IMR-90 (cell line): ENCODE data around the gene LTF. TPM values are rescaled to one million over a fixed set of nuclear protein-coding genes. Genes with fewer than 3 reads are reported as not detected.

Experiments used
- ATAC-seq: fragments of 200-7000 bp; cut with Tn5 transposase; 2 replicates; pipeline ENCODE4 v1.9.1; 2020; ENCODE audit warnings: low read depth, mild to moderate bottlenecking, moderate library complexity
- BruUV-seq: library from RNA; stranded (reverse); fragments of 400-500 nt; replicated peaks from 2 replicates; lab custom pipeline; 2021; lab: Mats Ljungman, UMichigan
- CTCF ChIA-PET: fragments of 300-600 bp; formaldehyde crosslinking; extraction: SDS; loops from one replicate; lab custom pipeline; 2021; ENCODE audit warnings: antibody characterized with exemption; lab: Yijun Ruan, JAX
- POLR2A ChIA-PET: fragments of 300-600 bp; sonication (Branson Sonifier 250); formaldehyde crosslinking; loops from one replicate; lab custom pipeline; 2022; ENCODE audit warnings: antibody characterized with exemption; ENCODE audit not compliant: unreplicated experiment; lab: Charles Lee
- DNase-seq: peaks from one replicate; pipeline ENCODE4 v3.0.0; 2013
- H2AFZ ChIP-seq: replicated peaks from 2 replicates; pipeline ENCODE3; 2013; ENCODE audit warnings: low read length, mild to moderate bottlenecking; ENCODE audit not compliant: poor library complexity
- H2AK5ac ChIP-seq: 2 replicates; pipeline ENCODE4 v1.6.1; 2013; ENCODE audit warnings: low read depth, low read length, inconsistent platforms
- H2AK9ac ChIP-seq: replicated peaks from 2 replicates; pipeline ENCODE3; 2013; ENCODE audit warnings: mild to moderate bottlenecking, low read depth, low read length, moderate library complexity; ENCODE audit not compliant: poor library complexity
- H2BK120ac ChIP-seq: 2 replicates; pipeline ENCODE4 v1.6.1; 2013; ENCODE audit warnings: low read depth, low read length, inconsistent platforms
- H2BK15ac ChIP-seq: 3 replicates; pipeline ENCODE4 v1.6.1; 2013; ENCODE audit warnings: low read depth, low read length, inconsistent platforms
- H2BK20ac ChIP-seq: 2 replicates; pipeline ENCODE4 v1.6.1; 2013; ENCODE audit warnings: low read depth, mild to moderate bottlenecking, inconsistent platforms, low read length, moderate library complexity
- H2BK5ac ChIP-seq: 2 replicates; pipeline ENCODE4 v1.6.1; 2013; ENCODE audit warnings: mild to moderate bottlenecking, low read depth, low read length, inconsistent platforms; ENCODE audit not compliant: poor library complexity, severe bottlenecking
- H3K14ac ChIP-seq: replicated peaks from 2 replicates; pipeline ENCODE4 v1.6.1; 2013; ENCODE audit warnings: low read depth, low read length, inconsistent platforms
- H3K18ac ChIP-seq: 2 replicates; pipeline ENCODE4 v1.6.1; 2013; ENCODE audit warnings: low read depth, low read length, control low read depth
- H3K23ac ChIP-seq: 2 replicates; pipeline ENCODE4 v1.6.1; 2013; ENCODE audit warnings: low read depth, low read length, inconsistent platforms
- H3K27ac ChIP-seq: 2 replicates; pipeline ENCODE4 v1.5.1; 2013; ENCODE audit warnings: mild to moderate bottlenecking, control low read depth, low read length; ENCODE audit not compliant: insufficient read depth
- H3K27me3 ChIP-seq: 2 replicates; pipeline ENCODE4 v1.6.1; 2013; ENCODE audit warnings: low read length; ENCODE audit not compliant: control insufficient read depth, insufficient read depth
- H3K36me3 ChIP-seq: 2 replicates; pipeline ENCODE4 v1.6.1; 2013; ENCODE audit warnings: low read length, mixed read lengths; ENCODE audit not compliant: control insufficient read depth, insufficient read depth
- H3K4ac ChIP-seq: 2 replicates; pipeline ENCODE4 v1.6.1; 2013; ENCODE audit warnings: low read depth, low read length, inconsistent platforms
- H3K4me1 ChIP-seq: 2 replicates; pipeline ENCODE4 v1.6.1; 2013; ENCODE audit warnings: low read length, mixed read lengths; ENCODE audit not compliant: control insufficient read depth, insufficient read depth
- H3K4me2 ChIP-seq: 2 replicates; pipeline ENCODE4 v1.6.1; 2013; ENCODE audit warnings: low read depth, mild to moderate bottlenecking, control low read depth, low read length, moderate library complexity
- H3K4me3 ChIP-seq: 2 replicates; pipeline ENCODE4 v1.5.1; 2013; ENCODE audit warnings: low read depth, mild to moderate bottlenecking, control low read depth, low read length, moderate library complexity; ENCODE audit not compliant: insufficient read depth
- H3K56ac ChIP-seq: 2 replicates; pipeline ENCODE4 v1.6.1; 2013; ENCODE audit warnings: low read length, inconsistent platforms; ENCODE audit not compliant: insufficient read depth; ENCODE audit errors: extremely low read depth
- H3K79me1 ChIP-seq, 2 experiments: 2 replicates each; pipeline ENCODE4 v1.6.1; 2013; ENCODE audit warnings: low read length in 2 of 2, inconsistent platforms in 1 of 2, low read depth in 1 of 2
- H3K9ac ChIP-seq: 2 replicates; pipeline ENCODE4 v1.6.1; 2013; ENCODE audit warnings: low read depth, low read length, control low read depth
- H3K9me1 ChIP-seq: 2 replicates; pipeline ENCODE4 v1.6.1; 2013; ENCODE audit warnings: low read length, inconsistent platforms; ENCODE audit not compliant: insufficient read depth
- H3K9me3 ChIP-seq: 2 replicates; pipeline ENCODE4 v1.6.1; 2013; ENCODE audit warnings: low read length; ENCODE audit not compliant: control insufficient read depth, insufficient read depth
- H4K20me1 ChIP-seq: 2 replicates; pipeline ENCODE4 v1.6.1; 2013; ENCODE audit warnings: low read length, inconsistent platforms; ENCODE audit not compliant: insufficient read depth
- H4K5ac ChIP-seq: 2 replicates; pipeline ENCODE4 v1.6.1; 2013; ENCODE audit warnings: mild to moderate bottlenecking, low read depth, low read length, control low read depth
- H4K8ac ChIP-seq, 2 experiments: 2 replicates each; pipeline ENCODE4 v1.6.1; 2013; ENCODE audit warnings: low read depth in 2 of 2, low read length in 2 of 2, control low read depth in 1 of 2, inconsistent platforms in 1 of 2
- H4K91ac ChIP-seq: 2 replicates; pipeline ENCODE4 v1.6.1; 2013; ENCODE audit warnings: low read depth, low read length, inconsistent platforms; ENCODE audit not compliant: insufficient read depth
- BHLHE40 ChIP-seq: fragments of 150-350 bp; IDR thresholded peaks from 2 replicates; pipeline ENCODE4 v1.6.1; 2016; ENCODE audit warnings: mild to moderate bottlenecking, low read depth, low read length
- CHD1 ChIP-seq: IDR thresholded peaks from 2 replicates; pipeline ENCODE4 v1.6.1; 2012; ENCODE audit warnings: low read depth, low read length, improper control_type of control experiment
- CTCF ChIP-seq: conservative IDR thresholded peaks from 2 replicates; pipeline ENCODE4 v1.5.1; 2012; ENCODE audit warnings: mild to moderate bottlenecking, low read depth, low read length, improper control_type of control experiment
- FOS ChIP-seq: fragments of 150-350 bp; IDR thresholded peaks from 2 replicates; pipeline ENCODE4 v1.6.1; 2016; ENCODE audit warnings: low read depth, low read length
- MAFK ChIP-seq: IDR thresholded peaks from 2 replicates; pipeline ENCODE4 v1.6.1; 2012; ENCODE audit warnings: low read depth, low read length, improper control_type of control experiment
- MXI1 ChIP-seq: IDR thresholded peaks from 2 replicates; pipeline ENCODE4 v1.6.1; 2012; ENCODE audit warnings: low read depth, mild to moderate bottlenecking, low read length, moderate library complexity, borderline replicate concordance
- NFE2L2 ChIP-seq: fragments of 150-350 bp; IDR thresholded peaks from 2 replicates; pipeline ENCODE4 v1.6.1; 2016; ENCODE audit warnings: low read depth, mild to moderate bottlenecking, low read length
- RCOR1 ChIP-seq: IDR thresholded peaks from 2 replicates; pipeline ENCODE4 v1.6.1; 2012; ENCODE audit warnings: mild to moderate bottlenecking, low read length, improper control_type of control experiment; ENCODE audit not compliant: insufficient replicate concordance
- RFX5 ChIP-seq: IDR thresholded peaks from 2 replicates; pipeline ENCODE4 v1.8.0; 2012; ENCODE audit warnings: low read depth, mild to moderate bottlenecking, low read length, moderate library complexity
- SMC3 ChIP-seq: fragments of 150-350 bp; IDR thresholded peaks from 2 replicates; pipeline ENCODE4 v1.6.1; 2016; ENCODE audit warnings: low read depth, mild to moderate bottlenecking, antibody characterized with exemption, low read length, moderate library complexity
- WGBS, 2 experiments: methylation state at CpG; one replicate each; pipeline versions ENCODE4 v1.1.5 to v1.1.7; 2013; ENCODE audit warnings: missing lambda C conversion rate in 2 of 2; ENCODE audit not compliant: insufficient read length in 1 of 2; ENCODE audit errors: extremely low coverage in 2 of 2; 5-methylcytosine and 5-hydroxymethylcytosine counted together
- dilution Hi-C: fragments of 300-500 bp; cut with HindIII; formaldehyde crosslinking; loops from one replicate; pipeline ENCODE4 v1.14.3; 2018; ENCODE audit warnings: low sequenced_read_pairs; ENCODE audit not compliant: unreplicated experiment
- in situ Hi-C: fragments of 300-500 bp; cut with MboI; formaldehyde crosslinking; loops from 3 replicates; pipeline ENCODE4 v1.14.3; 2019; ENCODE audit warnings: low sequenced_read_pairs, inconsistent platforms, mixed read lengths
- intact Hi-C: fragments of 100-400 bp; cut with micrococcal nuclease; formaldehyde crosslinking; loops from 2 replicates; pipeline ENCODE4 v1.10.0; 2022
- polyA plus RNA-seq, 3 experiments: library from polyadenylated mRNA; depleted of rRNA; stranded (reverse); fragments of >200 nt; gene quantifications; 2 replicates each; pipeline ENCODE4 v1.2.3, GENCODE V29; 2012; ENCODE audit warnings: low replicate concordance in 1 of 3
- total RNA-seq: library from RNA; depleted of rRNA; stranded (reverse); fragments of >200 nt; gene quantifications from 2 replicates; pipeline ENCODE4 v1.2.3, GENCODE V29; 2012
- TF ChIP-seq, protein P1 (sequence below): fragments of 150-350 bp; IDR thresholded peaks from 2 replicates; pipeline ENCODE4 v1.6.1; 2016; ENCODE audit warnings: low read depth, mild to moderate bottlenecking, low read length, moderate library complexity, borderline replicate concordance

Gene LTF
- total and polyA plus RNA-seq, 2 of the 4 experiments (the other 2 are of a cell fraction), result not detected

DNA sequence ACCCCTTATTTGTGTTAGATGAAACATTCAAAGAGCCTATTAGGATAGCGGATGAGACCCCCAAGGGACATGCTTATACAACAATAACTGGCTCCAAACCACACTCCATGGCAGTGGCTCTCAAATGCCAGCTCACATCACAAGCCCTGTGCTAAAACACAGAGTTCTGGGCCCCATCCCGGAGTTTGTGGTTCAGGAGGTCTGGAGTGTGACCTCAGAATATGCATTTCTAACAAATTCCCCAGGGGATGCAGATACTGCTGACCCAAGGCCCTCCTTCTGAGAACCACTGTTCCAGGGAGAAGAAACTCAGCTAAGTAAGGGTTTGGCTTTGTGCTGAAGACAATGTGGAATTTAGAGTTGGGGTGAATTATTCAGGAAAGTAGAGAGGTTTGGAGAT, 54.0 kb downstream of the LTF start:
- dilution Hi-C loops (no loop called here), intact Hi-C loops (no loop called here), in situ Hi-C loops (no loop called here)
- no peak overlapping the region for H3K23ac ChIP-seq
- BruUV-seq, result no TSS peak
- H3K9ac ChIP-seq, result no peak overlapping the region
- peaks cover 5% of the 10 kb centered on the region for H3K9me1 ChIP-seq
- H2BK120ac ChIP-seq, result no peak overlapping the region
- H2BK15ac ChIP-seq, result no peak overlapping the region
- H3K9me3 ChIP-seq, result no peaks in the 10 kb centered on the region
- no peak overlapping the region for H3K18ac ChIP-seq
- no peaks in the 10 kb centered on the region for H3K36me3 ChIP-seq
- no peak overlapping the region for H4K91ac ChIP-seq
- H3K27me3 ChIP-seq, result peaks cover 1% of the 10 kb centered on the region; the same call in 1 of the 2 replicates
- H3K4ac ChIP-seq, result no peak overlapping the region
- no peak overlapping the region for H3K4me3 ChIP-seq
- H2AK9ac ChIP-seq, result no peak overlapping the region
- H2AFZ ChIP-seq, result no peak overlapping the region
- H3K14ac ChIP-seq, result no peak overlapping the region
- no CpG with 5 or more reads among the region's 2 CpGs for WGBS, 2 experiments
- no peak overlapping the region for H3K4me2 ChIP-seq
- no peak overlapping the region for H3K27ac ChIP-seq
- peaks cover 0 to 4% of the 10 kb centered on the region in 2 experiments; a peak in 1 of 4 replicates for H3K79me1 ChIP-seq
- ChIA-PET CTCF (no interaction called here), POLR2A (no interaction called here)
- TF ChIP-seq SMC3, result no peak
- TF ChIP-seq RCOR1, result no peak
- TF ChIP-seq, protein P1, sequence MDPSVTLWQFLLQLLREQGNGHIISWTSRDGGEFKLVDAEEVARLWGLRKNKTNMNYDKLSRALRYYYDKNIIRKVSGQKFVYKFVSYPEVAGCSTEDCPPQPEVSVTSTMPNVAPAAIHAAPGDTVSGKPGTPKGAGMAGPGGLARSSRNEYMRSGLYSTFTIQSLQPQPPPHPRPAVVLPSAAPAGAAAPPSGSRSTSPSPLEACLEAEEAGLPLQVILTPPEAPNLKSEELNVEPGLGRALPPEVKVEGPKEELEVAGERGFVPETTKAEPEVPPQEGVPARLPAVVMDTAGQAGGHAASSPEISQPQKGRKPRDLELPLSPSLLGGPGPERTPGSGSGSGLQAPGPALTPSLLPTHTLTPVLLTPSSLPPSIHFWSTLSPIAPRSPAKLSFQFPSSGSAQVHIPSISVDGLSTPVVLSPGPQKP, result no peak
- no peak for TF ChIP-seq CHD1
- TF ChIP-seq MXI1, result no peak
- no peak for TF ChIP-seq NFE2L2
- TF ChIP-seq RFX5, result no peak
- no peak for TF ChIP-seq FOS
- no peak for TF ChIP-seq MAFK
- no peak for TF ChIP-seq BHLHE40
- TF ChIP-seq CTCF, result no peak
- H2BK5ac ChIP-seq, result no peak overlapping the region
- H2AK5ac ChIP-seq, result no peak overlapping the region
- no peak for DNase-seq
- H3K56ac ChIP-seq, result no peak overlapping the region
- H3K4me1 ChIP-seq, result peaks cover 18% of the 10 kb centered on the region
- no peak for ATAC-seq
- no peak overlapping the region for H4K8ac ChIP-seq
- no peaks in the 10 kb centered on the region for H4K20me1 ChIP-seq
- H4K5ac ChIP-seq, result no peak overlapping the region
- no peak overlapping the region for H2BK20ac ChIP-seq
